Right lobe of liver (tissue), 6 donors: ENCODE results near the gene SRSF1. TPM values are rescaled to one million over a fixed set of nuclear protein-coding genes. Genes with fewer than 3 reads are reported as not detected.
A peak's percentile ranks its signal among the peaks of the same experiment; 100 is the strongest.

Source experiments
- ATAC-seq, 4 donors: fragments of 200-7000 bp; cut with Tn5 transposase; one replicate each; pipeline ENCODE4 v1.9.1; 2020; ENCODE audit warnings: mild to moderate bottlenecking in 4 of 4, moderate library complexity in 4 of 4
- DNase-seq, 3 donors: peaks; one replicate each; pipeline ENCODE4 v3.0.0-alpha.2; 2020
- H3K27ac ChIP-seq, 3 donors: fragments of 200-600 bp; one replicate each; pipeline ENCODE4 v1.8.0; 2022
- H3K27me3 ChIP-seq, 2 donors: fragments of 200-600 bp; one replicate each; pipeline ENCODE4 v1.8.0; 2022
- H3K36me3 ChIP-seq, 4 donors: fragments of 200-600 bp; sonication (generic) in 1 of 4; one replicate each; pipeline versions ENCODE4 v1.5.1 to v1.8.0; 2017 to 2022; ENCODE audit warnings: control low read depth in 1 of 4
- H3K4me1 ChIP-seq, 4 donors: fragments of 200-600 bp; sonication (generic) in 1 of 4; one replicate each; pipeline versions ENCODE4 v1.5.1 to v1.8.0; 2017 to 2022; ENCODE audit warnings: control low read depth in 1 of 4
- H3K4me3 ChIP-seq, 3 donors: fragments of 200-600 bp; one replicate each; pipeline ENCODE4 v1.8.0; 2022
- H3K9me3 ChIP-seq, 4 donors: fragments of 200-600 bp; sonication (generic) in 1 of 4; one replicate each; pipeline versions ENCODE4 v1.5.1 to v1.8.0; 2017 to 2022; ENCODE audit warnings: control low read depth in 1 of 4
- CTCF ChIP-seq, 4 donors: fragments of 200-600 bp in 3 of 4; fragments of 450-650 bp in 1 of 4; IDR thresholded peaks; one replicate each; pipeline versions ENCODE4 v1.5.1 to v1.8.0; 2016 to 2022; ENCODE audit warnings: antibody characterized with exemption in 4 of 4, mild to moderate bottlenecking in 2 of 4
- POLR2A ChIP-seq: fragments of 450-650 bp; IDR thresholded peaks from one replicate; pipeline ENCODE4 v1.6.1; 2017; ENCODE audit warnings: antibody characterized with exemption, mild to moderate bottlenecking
- WGBS: methylation state at CpG from one replicate; pipeline ENCODE4 v1.1.6; 2018; ENCODE audit warnings: low coverage, low lambda C conversion rate; ENCODE audit not compliant: insufficient coverage; ENCODE audit errors: missing lambda C conversion rate; 5-methylcytosine and 5-hydroxymethylcytosine counted together
- intact Hi-C, 2 donors: fragments of 100-400 bp; cut with DNase I; formaldehyde crosslinking; loops; one replicate each; pipeline versions ENCODE4 v1.11.2 to v1.14.1; 2022
- total RNA-seq, 6 experiments: library from RNA; depleted of rRNA in 2 of 6; stranded (reverse); fragments of >200 nt in 2 of 6; fragmentation: NEBNext Ultra II Directional in 3 of 6; extraction: Animal tissue kit (Norgen Biotek cat#: 25700) in 3 of 6; gene quantifications; one replicate each; pipeline versions ENCODE4 v1.1.0 to v1.2.4, GENCODE V29; 2016 to 2023
- donor health status: DM: no; HTN: yes; CAD: no.
- donor health status: DM: no; HTN: no; CAD: no.
- donor health status: DM: no; HTN: no; CAD: no.
- donor health status: DM: no; HTN: yes; CAD: no.
- donor health status: DM: no; HTN: yes; CAD: no.

The SRSF1 gene
- total RNA-seq, 6 experiments from 2014 or later: 55.7 to 92.0 (median 80.0) TPM

DNA sequence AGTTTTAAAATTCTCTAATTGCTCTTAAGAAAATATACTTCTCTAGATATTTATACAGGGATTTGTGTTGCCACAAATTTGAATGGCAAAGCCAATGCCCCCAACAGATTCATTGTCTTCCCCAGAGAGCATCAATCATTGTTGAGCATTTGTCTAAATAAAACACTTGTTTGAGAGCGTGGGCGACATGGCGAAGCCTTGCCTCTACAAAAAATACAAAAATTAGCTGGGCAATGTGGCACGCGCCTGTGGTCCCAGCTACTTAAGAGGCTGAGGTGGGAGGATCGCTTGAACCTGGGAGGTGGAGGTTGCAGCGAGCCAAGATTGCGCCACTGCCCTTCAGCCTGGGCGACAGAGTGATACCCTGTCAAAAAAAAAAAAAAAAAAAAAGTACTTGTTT, 13.4 kb upstream of the SRSF1 start:
- no peak for DNase-seq
- H3K27ac ChIP-seq: no peak overlapping the region
- intact Hi-C loops: no loop called here
- H3K4me1 ChIP-seq: no peaks in the 10 kb centered on the region
- no peaks in the 10 kb centered on the region for H3K27me3 ChIP-seq
- no peak overlapping the region for H3K4me3 ChIP-seq
- H3K36me3 ChIP-seq: no peaks in the 10 kb centered on the region
- 80% methylated on average over 9 of the region's 9 CpGs for WGBS
- TF ChIP-seq POLR2A (no peak), CTCF (IDR thresholded peaks at IDR 0.05) (no peak)
- no peaks in the 10 kb centered on the region for H3K9me3 ChIP-seq
- ATAC-seq: no peak

GRCh38 chr17:58019521-58019920, 12.5 kb upstream of the SRSF1 start:
- intact Hi-C loops: no loop called here
- Histone ChIP-seq H3K9me3 (no peaks in the 10 kb centered on the region), H3K27me3 (no peaks in the 10 kb centered on the region), H3K36me3 (no peaks in the 10 kb centered on the region), H3K27ac (no peak overlapping the region), H3K4me1 (no peaks in the 10 kb centered on the region), H3K4me3 (no peak overlapping the region)
- no peak for DNase-seq
- TF ChIP-seq POLR2A: no peak
- no peak for ATAC-seq

GRCh38 chr17:58019039-58019438, 12.0 kb upstream of the SRSF1 start:
- intact Hi-C loops: no loop called here
- 70% methylated on average over 3 of the region's 3 CpGs for WGBS
- no peak overlapping the region for H3K4me3 ChIP-seq
- DNase-seq (no peak), ATAC-seq (no peak)
- H3K4me1 ChIP-seq: no peaks in the 10 kb centered on the region
- no peaks in the 10 kb centered on the region for H3K9me3 ChIP-seq
- TF ChIP-seq CTCF (IDR thresholded peaks at IDR 0.05) (no peak), POLR2A (no peak)
- no peak overlapping the region for H3K27ac ChIP-seq
- no peaks in the 10 kb centered on the region for H3K36me3 ChIP-seq
- H3K27me3 ChIP-seq: no peaks in the 10 kb centered on the region

DNA sequence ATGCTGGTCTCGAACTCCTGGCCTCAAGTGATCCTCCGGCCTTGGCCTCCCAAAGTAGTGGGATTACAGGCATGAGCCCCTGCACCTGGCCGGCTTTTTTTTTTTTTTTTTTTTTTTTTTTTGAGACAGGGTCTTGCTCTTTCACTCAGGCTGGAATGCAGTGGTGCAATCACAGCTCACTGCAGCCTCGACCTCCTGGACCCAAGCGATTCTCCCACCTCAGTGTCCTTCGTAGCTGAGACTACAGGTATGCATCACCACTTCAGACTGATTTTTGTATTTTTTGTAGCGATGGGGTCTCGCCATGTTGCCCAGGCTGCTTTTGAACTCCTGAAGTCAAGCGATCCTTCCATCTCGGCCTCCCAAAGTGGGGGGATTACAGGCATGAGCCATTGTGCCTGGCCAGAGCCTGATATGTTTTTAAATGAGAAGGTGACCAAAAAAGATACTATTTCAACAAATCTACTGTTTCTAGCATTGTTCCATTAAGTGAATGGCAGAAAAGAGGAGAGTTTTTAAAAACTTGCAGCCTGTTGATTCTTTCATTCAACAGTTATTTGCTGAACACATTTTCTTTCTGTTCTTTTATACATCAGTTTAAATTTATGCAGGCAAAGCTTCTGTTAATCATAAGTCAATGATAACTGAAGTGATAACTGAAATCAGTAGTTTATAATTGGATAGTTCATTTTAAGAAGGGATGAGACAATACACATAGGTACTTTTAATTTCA, 3.2 kb upstream of the SRSF1 start:
- Histone ChIP-seq H3K27ac (no peak overlapping the region), H3K4me1 (peaks cover 0 to 16% (median 7%) of the 10 kb centered on the region in 4 donors), H3K4me3 (no peak overlapping the region), H3K36me3 (peaks cover 0 to 7% (median 3%) of the 10 kb centered on the region in 4 donors), H3K27me3 (no peaks in the 10 kb centered on the region), H3K9me3 (no peaks in the 10 kb centered on the region)
- no peak for TF ChIP-seq CTCF (IDR thresholded peaks at IDR 0.05)
- TF ChIP-seq POLR2A: no peak
- no peak for ATAC-seq
- intact Hi-C loops: no loop called here
- 93% methylated on average over 6 of the region's 10 CpGs for WGBS
- DNase-seq: no peak

GRCh38 chr17:58007781-58008706, 998 bp upstream of the SRSF1 start:
- no peaks in the 10 kb centered on the region for H3K9me3 ChIP-seq
- H3K27ac ChIP-seq: peak overlapping the region in 2 of 3 donors; percentile 93 to 99
- ATAC-seq (peak in 1 of 4 donors; percentile 3), DNase-seq (no peak)
- TF ChIP-seq CTCF (IDR thresholded peaks at IDR 0.05) (no peak), POLR2A (no peak)
- peak overlapping the region; percentile 89 to 98 (median 94) for H3K4me3 ChIP-seq
- H3K27me3 ChIP-seq: no peaks in the 10 kb centered on the region
- H3K4me1 ChIP-seq: peaks cover 0 to 30% (median 12%) of the 10 kb centered on the region in 4 donors
- H3K36me3 ChIP-seq: peaks cover 0 to 29% (median 20%) of the 10 kb centered on the region in 4 donors
- WGBS: 37% methylated on average over 41 of the region's 47 CpGs
- intact Hi-C loops: no loop called here
